Coronary artery (tissue), 2 donors: ENCODE measurements around the gene SLC5A8.

Experiments used
- DNase-seq: peaks from one replicate; pipeline ENCODE4 v3.0.0-alpha.2; 2017; ENCODE audit warnings: low spot score
- H3K27ac ChIP-seq, 2 donors: fragments of 200-600 bp; sonication (generic); one replicate each; pipeline ENCODE4 v1.5.1; 2016 to 2019
- H3K4me3 ChIP-seq: fragments of 200-600 bp; sonication (generic); 2 replicates; pipeline ENCODE4 v1.5.1; 2016; ENCODE audit warnings: mild to moderate bottlenecking, moderate library complexity
- TF ChIP-seq, protein P1 (sequence below): fragments of 200-600 bp; sonication (generic); IDR thresholded peaks from one replicate; pipeline ENCODE4 v1.5.1; 2019; ENCODE audit warnings: antibody characterized with exemption

SLC5A8 gene, protein sequence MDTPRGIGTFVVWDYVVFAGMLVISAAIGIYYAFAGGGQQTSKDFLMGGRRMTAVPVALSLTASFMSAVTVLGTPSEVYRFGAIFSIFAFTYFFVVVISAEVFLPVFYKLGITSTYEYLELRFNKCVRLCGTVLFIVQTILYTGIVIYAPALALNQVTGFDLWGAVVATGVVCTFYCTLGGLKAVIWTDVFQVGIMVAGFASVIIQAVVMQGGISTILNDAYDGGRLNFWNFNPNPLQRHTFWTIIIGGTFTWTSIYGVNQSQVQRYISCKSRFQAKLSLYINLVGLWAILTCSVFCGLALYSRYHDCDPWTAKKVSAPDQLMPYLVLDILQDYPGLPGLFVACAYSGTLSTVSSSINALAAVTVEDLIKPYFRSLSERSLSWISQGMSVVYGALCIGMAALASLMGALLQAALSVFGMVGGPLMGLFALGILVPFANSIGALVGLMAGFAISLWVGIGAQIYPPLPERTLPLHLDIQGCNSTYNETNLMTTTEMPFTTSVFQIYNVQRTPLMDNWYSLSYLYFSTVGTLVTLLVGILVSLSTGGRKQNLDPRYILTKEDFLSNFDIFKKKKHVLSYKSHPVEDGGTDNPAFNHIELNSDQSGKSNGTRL

DNA sequence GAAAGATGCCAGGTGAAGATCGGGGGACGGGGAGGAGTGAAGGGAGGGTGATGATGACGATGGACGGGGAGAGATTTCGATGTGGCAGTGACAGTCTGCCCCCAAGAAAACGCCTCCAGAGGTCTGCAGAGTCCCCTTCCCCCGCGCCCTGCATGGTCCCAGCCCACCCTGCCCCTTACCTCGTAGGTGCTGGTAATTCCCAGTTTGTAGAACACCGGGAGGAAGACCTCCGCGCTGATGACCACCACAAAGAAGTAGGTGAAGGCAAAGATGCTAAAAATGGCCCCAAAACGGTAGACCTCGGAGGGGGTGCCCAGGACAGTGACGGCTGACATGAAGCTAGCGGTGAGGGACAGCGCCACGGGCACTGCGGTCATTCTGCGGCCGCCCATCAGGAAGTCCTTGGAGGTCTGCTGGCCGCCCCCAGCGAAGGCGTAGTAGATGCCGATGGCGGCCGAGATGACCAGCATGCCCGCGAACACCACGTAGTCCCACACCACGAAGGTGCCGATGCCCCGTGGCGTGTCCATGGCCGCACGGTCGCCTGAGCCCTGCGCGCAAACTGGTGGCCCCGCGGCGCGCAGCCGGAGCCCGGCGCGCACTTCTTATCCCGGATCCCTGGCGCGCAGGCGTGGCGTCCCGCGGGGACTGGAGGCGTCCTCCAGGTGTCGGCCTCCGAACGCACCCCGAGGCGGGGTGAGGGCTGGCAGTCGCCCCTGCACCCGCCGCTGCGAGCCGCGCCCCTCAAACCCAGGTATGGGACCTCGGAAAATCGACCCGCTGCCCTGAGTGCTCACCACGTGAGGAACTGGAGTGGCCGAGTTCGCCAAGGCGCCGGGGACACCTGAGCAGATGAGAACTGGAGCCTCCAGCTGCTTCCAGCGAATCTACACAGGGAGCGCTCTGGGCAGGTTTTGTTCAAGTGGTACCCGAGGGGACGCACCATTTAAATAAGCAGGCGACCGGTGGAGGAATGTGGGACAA, at the start of gene SLC5A8:
SLC5A8 (minus strand) TSS at position 920 of the 984 bp plus-strand sequence; CDS start at position 530, 390 bp downstream.
- TF ChIP-seq, protein P1, sequence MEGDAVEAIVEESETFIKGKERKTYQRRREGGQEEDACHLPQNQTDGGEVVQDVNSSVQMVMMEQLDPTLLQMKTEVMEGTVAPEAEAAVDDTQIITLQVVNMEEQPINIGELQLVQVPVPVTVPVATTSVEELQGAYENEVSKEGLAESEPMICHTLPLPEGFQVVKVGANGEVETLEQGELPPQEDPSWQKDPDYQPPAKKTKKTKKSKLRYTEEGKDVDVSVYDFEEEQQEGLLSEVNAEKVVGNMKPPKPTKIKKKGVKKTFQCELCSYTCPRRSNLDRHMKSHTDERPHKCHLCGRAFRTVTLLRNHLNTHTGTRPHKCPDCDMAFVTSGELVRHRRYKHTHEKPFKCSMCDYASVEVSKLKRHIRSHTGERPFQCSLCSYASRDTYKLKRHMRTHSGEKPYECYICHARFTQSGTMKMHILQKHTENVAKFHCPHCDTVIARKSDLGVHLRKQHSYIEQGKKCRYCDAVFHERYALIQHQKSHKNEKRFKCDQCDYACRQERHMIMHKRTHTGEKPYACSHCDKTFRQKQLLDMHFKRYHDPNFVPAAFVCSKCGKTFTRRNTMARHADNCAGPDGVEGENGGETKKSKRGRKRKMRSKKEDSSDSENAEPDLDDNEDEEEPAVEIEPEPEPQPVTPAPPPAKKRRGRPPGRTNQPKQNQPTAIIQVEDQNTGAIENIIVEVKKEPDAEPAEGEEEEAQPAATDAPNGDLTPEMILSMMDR: no peak
- no peak for DNase-seq
- Histone ChIP-seq H3K4me3 (no peak within 1 kb of the TSS), H3K27ac (no peak within 1 kb of the TSS)

DNA sequence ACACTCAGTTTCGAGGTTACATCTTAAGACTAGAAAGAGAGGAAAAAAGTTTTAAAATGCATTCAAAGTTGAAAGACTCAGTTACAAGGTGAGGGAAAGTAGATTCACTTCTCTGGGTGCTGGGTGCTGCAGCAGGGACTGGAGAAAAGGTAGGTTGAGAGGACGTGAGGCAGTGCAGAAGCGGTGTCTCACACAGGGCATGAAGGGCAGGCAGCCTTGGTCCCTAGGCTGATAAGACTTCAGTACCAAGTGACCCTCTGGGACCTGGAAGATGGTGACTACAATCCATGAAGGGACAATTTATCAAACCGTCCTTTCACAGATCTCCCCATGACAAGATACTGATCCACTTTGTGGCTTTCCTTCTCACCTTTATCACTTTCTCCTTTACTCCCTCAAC, 47.3 kb upstream of the SLC5A8 start:
- Histone ChIP-seq H3K4me3 (no peak overlapping the region), H3K27ac (no peak overlapping the region)
- TF ChIP-seq, protein P1: no peak

DNA sequence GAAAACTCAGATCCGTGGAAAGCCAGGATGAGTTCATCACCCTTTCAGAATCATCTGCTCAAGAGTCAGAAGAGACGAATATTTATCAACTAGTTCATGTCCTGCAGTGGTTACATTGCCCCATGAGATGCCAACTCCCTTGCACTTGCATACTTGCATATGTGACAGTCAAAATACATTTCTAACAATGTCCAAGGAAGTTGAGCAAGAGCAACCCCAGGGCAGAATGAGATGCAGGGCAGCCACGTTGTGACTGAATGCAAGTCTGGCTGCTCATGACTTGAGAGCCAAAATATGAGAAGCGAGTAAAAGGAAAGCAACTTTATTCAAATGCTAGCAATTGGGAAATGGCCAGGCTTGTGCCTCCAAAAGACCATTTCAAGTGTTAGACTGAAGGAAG, 46.2 kb upstream of the SLC5A8 start:
- no peak for DNase-seq
- Histone ChIP-seq H3K4me3 (no peak overlapping the region), H3K27ac (no peak overlapping the region)
- TF ChIP-seq, protein P1: no peak

More for the DNA sequence above, 47.3 kb upstream of the SLC5A8 start:
- no peak for DNase-seq

DNA sequence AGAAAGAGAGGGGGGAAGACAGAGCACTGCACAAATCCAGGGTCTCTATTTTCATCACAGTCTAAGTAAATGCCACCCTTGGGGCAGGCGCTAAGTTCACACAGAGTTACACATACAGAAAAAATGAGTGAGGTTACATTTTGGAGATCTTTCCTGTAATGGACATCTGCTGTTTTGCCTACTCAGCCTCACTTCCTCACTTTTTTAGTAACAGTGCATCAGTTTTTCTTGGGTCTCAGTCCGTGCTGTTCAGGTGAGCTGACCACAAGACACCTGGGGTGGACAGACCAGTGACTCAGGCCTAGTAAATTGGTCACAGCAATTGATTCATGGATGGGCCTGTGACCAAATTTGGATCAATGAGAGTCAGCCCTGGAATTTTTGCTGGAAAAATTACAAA, 33.6 kb upstream of the SLC5A8 start:
- Histone ChIP-seq H3K4me3 (no peak overlapping the region), H3K27ac (no peak overlapping the region)
- TF ChIP-seq, protein P1: no peak
- DNase-seq: no peak

DNA sequence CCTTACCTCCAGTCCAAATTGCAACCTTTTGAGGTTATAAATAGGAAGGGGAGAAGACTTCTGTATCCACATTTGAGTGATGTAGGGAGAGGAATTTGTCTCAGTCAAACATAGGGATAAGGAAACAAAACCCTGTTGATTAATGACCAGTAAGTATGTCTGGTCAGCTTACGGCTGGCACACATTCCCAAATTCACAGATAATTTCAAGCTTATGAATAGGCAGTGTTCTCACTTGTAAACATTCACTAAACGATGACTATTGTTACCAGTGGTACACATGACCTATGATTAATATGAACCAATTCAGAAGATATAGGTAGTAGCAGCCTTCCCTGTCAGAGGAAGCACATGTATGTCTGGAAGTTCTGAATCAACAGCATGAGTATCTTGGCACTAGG, 33.0 kb upstream of the SLC5A8 start:
- no peak overlapping the region for H3K27ac ChIP-seq
- no peak for DNase-seq
- no peak overlapping the region for H3K4me3 ChIP-seq
- TF ChIP-seq, protein P1: no peak

DNA sequence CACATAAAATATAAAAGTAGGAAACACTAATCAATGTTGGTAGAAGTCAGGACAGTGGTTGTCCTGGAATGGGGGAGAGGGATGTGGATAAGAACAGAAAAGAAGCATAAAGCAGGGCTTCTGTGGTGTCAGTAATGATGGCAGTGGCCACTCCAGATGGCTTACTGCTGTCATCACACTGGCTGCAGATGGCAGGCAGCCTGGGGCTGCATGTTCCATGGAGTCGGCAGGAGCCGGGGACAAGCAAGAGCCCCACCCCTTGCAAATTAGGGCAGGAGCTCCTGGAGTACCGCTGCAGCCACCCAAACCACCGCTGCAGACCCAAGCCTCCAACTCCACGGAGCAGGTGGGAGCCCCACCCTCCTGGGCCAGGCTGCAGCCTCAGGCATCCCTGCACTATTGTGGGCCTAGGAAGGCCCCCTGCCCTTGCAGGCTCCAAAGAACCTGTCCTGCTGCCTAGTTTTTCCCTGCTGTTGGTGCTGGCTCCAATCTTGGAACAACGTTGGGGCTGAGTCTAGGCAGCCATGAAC, 28.8 kb upstream of the SLC5A8 start:
- Histone ChIP-seq H3K4me3 (no peak overlapping the region), H3K27ac (no peak overlapping the region)
- TF ChIP-seq, protein P1: no peak
- DNase-seq: no peak
